ENCODE results near the gene DNM3. TPM values are rescaled to one million over a fixed set of nuclear protein-coding genes. Genes with fewer than 3 reads are reported as not detected.

DNM3 gene
- total and polyA plus RNA-seq, 10 of the 15 experiments (the other 5 are each of a cell fraction or from before 2014, with no cell fraction given): 0.03 to 1.5 (median 0.08) TPM; not detected in 3

DNA sequence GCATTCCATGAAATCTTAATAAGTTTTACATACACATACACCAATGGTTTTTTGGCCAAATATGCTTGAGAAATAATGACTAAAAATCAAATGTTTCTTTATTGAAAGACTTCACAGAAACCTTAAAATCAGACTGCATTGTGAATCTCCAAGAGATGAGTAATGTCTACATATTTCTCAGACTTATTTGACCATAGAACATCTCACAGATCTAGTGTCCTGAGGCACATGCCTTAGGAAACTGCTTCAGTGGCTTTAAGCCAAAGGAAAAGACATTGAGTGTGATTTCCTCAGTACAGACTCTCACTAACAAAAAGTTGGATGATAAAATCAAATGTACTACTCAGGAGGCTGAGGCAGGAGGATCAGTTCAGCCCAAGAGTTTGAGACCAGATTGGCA, 573.0 kb downstream of the DNM3 start (continued):
- TF ChIP-seq, protein P1, sequence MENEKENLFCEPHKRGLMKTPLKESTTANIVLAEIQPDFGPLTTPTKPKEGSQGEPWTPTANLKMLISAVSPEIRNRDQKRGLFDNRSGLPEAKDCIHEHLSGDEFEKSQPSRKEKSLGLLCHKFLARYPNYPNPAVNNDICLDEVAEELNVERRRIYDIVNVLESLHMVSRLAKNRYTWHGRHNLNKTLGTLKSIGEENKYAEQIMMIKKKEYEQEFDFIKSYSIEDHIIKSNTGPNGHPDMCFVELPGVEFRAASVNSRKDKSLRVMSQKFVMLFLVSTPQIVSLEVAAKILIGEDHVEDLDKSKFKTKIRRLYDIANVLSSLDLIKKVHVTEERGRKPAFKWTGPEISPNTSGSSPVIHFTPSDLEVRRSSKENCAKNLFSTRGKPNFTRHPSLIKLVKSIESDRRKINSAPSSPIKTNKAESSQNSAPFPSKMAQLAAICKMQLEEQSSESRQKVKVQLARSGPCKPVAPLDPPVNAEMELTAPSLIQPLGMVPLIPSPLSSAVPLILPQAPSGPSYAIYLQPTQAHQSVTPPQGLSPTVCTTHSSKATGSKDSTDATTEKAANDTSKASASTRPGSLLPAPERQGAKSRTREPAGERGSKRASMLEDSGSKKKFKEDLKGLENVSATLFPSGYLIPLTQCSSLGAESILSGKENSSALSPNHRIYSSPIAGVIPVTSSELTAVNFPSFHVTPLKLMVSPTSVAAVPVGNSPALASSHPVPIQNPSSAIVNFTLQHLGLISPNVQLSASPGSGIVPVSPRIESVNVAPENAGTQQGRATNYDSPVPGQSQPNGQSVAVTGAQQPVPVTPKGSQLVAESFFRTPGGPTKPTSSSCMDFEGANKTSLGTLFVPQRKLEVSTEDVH (IDR thresholded peaks at IDR 0.05; ENCODE audit: low read depth, partially characterized antibody): no peak
- TF ChIP-seq ZNF622 (IDR thresholded peaks at IDR 0.05) (no peak), BHLHE40 (IDR thresholded peaks at IDR 0.05; ENCODE audit: borderline replicate concordance in 1 of 2, low read depth in 2 of 2, low read length in 1 of 2) (no peak), CEBPB (IDR thresholded peaks at IDR 0.05; ENCODE audit: borderline replicate concordance in 1 of 2, low read depth in 2 of 2, low read length in 2 of 2) (no peak), CTCF (IDR thresholded peaks at IDR 0.05 in 2 of 3, conservative IDR thresholded peaks at IDR 0.05 in 1 of 3; ENCODE audit: control insufficient read depth in 2 of 3, extremely low read depth in 1 of 3, insufficient read depth in 1 of 3, low read depth in 3 of 3, low read length in 3 of 3) (no peak)

- H3K4me2 ChIP-seq (ENCODE audit: control insufficient read depth, insufficient read depth): no peak overlapping the region
- no peaks in the 10 kb centered on the region for H4K20me1 ChIP-seq (ENCODE audit: control insufficient read depth, insufficient read depth)
- BruUV-seq (replicated peaks): no TSS peak
- no peaks in the 10 kb centered on the region for H3K36me3 ChIP-seq (ENCODE audit: control insufficient read depth in 2 of 2, insufficient read depth in 2 of 2, low read length in 1 of 2)
- no peak overlapping the region for H3K9ac ChIP-seq (ENCODE audit: control insufficient read depth, insufficient read depth, low read length)
- no peak overlapping the region for H2AFZ ChIP-seq (ENCODE audit: control insufficient read depth, low read depth, low read length)
- H3K4me1 ChIP-seq (ENCODE audit: control insufficient read depth, insufficient read depth, low read length): no peaks in the 10 kb centered on the region
- in situ Hi-C loops (cut with MboI): no loop called here
- ChIA-PET POLR2A (no interaction called here), SMC1A (ENCODE audit: uncharacterized antibody, unreplicated experiment) (interaction anchor here (0.7 to 3.0 kb wide), 12 partner anchors 9 to 413 kb away, joined by 3 to 15 read pairs (median 3); partner anchors contain the start of gene PIGC), RAD21 (ENCODE audit: unreplicated experiment) (interaction anchor here (1.0 to 1.1 kb wide), 2 partner anchors 11 to 12 kb away, joined by 3 to 4 read pairs; no protein-coding TSS in a partner anchor), CTCF (interaction anchor here (0.5 to 5.4 kb wide), 7 partner anchors 9 to 430 kb away, joined by 3 to 47 read pairs (median 5); no protein-coding TSS in a partner anchor)
- H3K79me2 ChIP-seq (ENCODE audit: control insufficient read depth, insufficient read depth, low read length): no peaks in the 10 kb centered on the region
- intact Hi-C loops (cut with micrococcal nuclease; ENCODE audit: unreplicated experiment): no loop called here
- H3K27me3 ChIP-seq (replicated peaks in 1 of 2; ENCODE audit: control insufficient read depth in 2 of 2, insufficient read depth in 2 of 2, low read length in 1 of 2): no peaks in the 10 kb centered on the region
- no peak for ATAC-seq
- 27% methylated on average over 4 of the region's 4 CpGs for WGBS (ENCODE audit: insufficient coverage, insufficient replicate concordance, low lambda C conversion rate, missing lambda C conversion rate)
- H3K4me3 ChIP-seq: no peak overlapping the region
- DNase-seq (ENCODE audit: low read depth, low spot score): no peak
- H3K9me3 ChIP-seq (replicated peaks; ENCODE audit: control insufficient read depth, insufficient read depth, low read length): no peaks in the 10 kb centered on the region
- no peak overlapping the region for H3K27ac ChIP-seq (ENCODE audit: control insufficient read depth, insufficient read depth)
- no peak for TF ChIP-seq MTA2 (IDR thresholded peaks at IDR 0.05; ENCODE audit: low read depth)
- TF ChIP-seq ZBTB33 (IDR thresholded peaks at IDR 0.05): no peak
- TF ChIP-seq ZSCAN29 (IDR thresholded peaks at IDR 0.05): no peak
- no peak for TF ChIP-seq RUNX3 (IDR thresholded peaks at IDR 0.05; ENCODE audit: low read length)
- TF ChIP-seq JUND (IDR thresholded peaks at IDR 0.05; ENCODE audit: low read depth, low read length): no peak
- FAIRE-seq: no peak
These were observed 575.3 kb downstream of the DNM3 start for GRCh38 chr1:172416496-172417035.

All from GM12878 (cell line).